ENCODE measurements around the gene FAM168A.

DNA sequence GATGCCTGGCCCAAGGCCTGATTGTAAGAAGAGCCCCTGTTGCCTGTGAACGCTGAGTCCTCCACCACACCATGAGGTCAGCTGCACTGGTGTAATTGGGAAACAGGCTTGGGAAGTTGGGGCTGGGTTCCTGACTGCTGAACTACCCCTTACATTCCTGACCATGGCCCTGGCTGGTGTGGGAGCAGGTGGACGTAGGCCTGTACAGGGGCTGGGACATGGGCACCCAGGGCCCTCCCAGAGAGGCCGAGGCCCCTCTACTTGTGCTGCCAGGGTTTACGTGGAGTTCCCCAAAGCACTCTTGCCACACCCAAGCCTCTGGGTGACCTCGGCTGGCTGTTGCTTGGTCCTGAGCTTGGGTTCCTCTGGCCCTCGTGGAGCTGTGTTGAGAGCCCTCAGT is 216.3 kb downstream of the FAM168A start:
- TF ChIP-seq, protein P1, sequence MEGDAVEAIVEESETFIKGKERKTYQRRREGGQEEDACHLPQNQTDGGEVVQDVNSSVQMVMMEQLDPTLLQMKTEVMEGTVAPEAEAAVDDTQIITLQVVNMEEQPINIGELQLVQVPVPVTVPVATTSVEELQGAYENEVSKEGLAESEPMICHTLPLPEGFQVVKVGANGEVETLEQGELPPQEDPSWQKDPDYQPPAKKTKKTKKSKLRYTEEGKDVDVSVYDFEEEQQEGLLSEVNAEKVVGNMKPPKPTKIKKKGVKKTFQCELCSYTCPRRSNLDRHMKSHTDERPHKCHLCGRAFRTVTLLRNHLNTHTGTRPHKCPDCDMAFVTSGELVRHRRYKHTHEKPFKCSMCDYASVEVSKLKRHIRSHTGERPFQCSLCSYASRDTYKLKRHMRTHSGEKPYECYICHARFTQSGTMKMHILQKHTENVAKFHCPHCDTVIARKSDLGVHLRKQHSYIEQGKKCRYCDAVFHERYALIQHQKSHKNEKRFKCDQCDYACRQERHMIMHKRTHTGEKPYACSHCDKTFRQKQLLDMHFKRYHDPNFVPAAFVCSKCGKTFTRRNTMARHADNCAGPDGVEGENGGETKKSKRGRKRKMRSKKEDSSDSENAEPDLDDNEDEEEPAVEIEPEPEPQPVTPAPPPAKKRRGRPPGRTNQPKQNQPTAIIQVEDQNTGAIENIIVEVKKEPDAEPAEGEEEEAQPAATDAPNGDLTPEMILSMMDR (IDR thresholded peaks at IDR 0.05; ENCODE audit: low read depth, low read length, poor library complexity, severe bottlenecking), result no peak
- TF ChIP-seq EZH2phosphoT487 (IDR thresholded peaks at IDR 0.05; ENCODE audit: borderline replicate concordance, low read length), result no peak

Measured in DOHH2 (cell line).